ENCODE measurements around the gene NDUFB8.
"Not testable (repeated sequence)": the region's sequence is repeated elsewhere in the genome, so short reads cannot be mapped to it uniquely, and the experiment has no call there.

NDUFB8 gene
- 11.7 to 15.3 (median 12.9) reads per million in 4 donors for total RNA-seq

- peak; percentile 66 to 87 (median 76) for DNase-seq
Measured at GRCh38 chr10:100529475-100530298, at the start of gene NDUFB8. NDUFB8 (minus strand) TSS chr10:100529871; CDS start chr10:100529851, 20 bp downstream.

- DNase-seq: no peak
Measured at GRCh38 chr10:100576282-100576635, 46.6 kb upstream of the NDUFB8 start.

DNA sequence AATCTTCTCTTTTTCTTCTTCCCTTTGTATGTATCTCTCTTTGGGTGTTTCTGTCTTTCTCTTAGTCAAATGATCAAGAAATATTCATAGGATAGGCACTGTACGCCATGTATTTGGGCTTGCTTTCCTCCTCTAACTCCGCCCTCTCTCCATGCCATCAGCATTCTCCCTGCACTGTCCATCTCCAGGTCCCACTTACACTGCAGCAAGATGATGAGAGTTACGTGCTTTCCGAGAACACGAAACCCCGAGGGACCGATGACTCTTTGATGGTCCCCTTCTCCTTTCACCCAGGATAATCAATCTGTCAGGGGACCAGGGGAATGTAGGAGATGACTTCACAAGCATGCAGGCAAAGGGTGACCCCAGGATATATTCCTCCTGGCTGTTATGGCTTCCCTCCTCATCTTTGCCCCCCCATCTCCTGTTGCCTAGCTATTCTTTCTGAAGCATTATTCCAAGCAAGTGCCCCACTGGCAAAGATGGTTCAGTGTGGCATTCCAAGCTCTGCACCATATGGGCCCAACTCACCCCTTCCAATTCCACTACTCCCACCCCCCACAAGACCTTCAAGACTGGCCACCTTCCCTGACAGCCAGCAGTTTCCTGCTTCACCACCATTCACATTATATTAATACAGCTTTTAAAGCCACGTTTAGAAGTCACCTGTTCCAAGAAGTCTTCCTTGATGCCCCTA, 46.1 kb upstream of the NDUFB8 start:
- DNase-seq: no peak

DNA sequence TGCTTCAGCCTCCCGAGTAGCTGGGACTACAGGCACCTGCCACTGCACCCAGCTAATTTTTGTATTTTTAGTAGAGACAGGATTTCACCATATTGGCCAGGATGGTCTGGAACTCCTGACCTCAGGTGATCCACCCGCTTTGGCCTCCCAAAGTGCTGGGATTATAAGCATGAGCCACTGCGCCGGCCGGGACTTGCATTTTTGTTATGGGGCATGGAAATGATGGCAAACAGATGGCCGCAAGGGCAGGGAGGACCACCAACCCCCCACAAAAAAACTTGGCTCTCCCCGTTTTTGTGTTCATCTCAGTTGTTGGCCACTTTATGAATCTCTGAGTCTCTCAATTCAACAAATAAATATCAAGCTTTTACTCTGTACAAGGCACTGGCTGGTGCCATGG, 45.5 kb upstream of the NDUFB8 start:
- not testable (repeated sequence) for DNase-seq

- DNase-seq: no peak
Measured at GRCh38 chr10:100571084-100571856, 41.6 kb upstream of the NDUFB8 start.

DNA sequence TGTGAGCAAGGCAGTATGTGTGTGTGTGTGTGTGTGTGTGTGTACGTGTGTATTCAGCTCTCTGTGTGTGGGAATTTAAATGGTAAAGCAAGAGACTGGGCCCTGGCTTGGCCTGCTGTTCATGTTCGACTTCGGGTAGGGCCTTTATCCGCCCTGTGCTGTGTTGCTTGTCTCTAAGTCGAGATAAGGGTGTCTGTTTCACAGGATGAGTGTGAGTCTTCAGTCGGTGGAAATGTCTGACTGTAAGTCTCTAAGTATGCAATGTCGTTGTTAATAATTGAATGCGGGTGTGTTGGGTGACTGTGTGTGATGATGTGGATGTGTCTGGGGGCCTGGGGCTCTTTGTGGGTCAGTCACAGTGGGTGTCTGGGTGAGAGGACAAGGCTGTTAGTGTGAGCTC, 40.8 kb upstream of the NDUFB8 start:
- DNase-seq: no peak

- no peak for DNase-seq
Measured at GRCh38 chr10:100569687-100570481, 40.2 kb upstream of the NDUFB8 start.

DNA sequence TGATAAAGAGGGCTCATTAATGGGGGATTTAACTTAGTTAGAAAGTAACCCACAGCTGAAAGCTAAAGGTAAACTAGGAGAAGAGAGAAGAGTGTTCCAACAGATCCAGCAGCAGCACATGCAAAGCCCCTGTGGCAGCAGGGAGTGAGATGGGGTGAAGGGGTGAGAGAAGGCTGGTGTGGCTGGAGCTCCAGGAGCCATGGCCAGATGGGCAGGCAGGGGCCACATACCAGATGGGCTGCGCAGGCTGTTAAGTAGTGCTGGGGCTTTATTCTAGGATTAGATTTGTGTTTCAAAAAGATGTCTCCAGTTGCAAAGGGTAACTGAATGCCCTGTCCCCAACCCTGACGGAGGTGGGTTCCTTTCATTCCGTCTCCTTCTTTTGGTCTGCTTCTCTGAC, 39.2 kb upstream of the NDUFB8 start:
- no peak for DNase-seq

DNA sequence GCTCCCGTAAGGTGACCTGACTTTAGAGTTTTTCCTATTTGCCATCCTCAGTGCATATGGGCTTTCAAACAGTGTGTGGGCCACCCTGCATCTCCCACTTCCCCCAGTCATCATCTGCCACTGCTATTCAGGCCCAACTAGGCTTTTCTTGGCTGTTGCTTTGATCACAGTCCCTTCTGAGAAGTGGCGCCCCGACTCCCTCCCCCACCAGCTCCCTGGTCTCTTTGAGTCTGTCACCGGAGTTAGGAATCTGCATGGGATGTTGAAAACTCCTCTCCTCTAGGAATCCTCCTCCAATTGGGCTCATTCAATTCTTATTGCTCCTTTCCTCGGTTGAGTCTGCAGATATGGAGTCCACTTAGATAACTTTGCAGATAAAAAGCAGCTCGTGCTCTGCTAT, 38.2 kb upstream of the NDUFB8 start:
- DNase-seq: no peak

- no peak for DNase-seq
Measured at GRCh38 chr10:100567249-100567648, 37.6 kb upstream of the NDUFB8 start.

DNA sequence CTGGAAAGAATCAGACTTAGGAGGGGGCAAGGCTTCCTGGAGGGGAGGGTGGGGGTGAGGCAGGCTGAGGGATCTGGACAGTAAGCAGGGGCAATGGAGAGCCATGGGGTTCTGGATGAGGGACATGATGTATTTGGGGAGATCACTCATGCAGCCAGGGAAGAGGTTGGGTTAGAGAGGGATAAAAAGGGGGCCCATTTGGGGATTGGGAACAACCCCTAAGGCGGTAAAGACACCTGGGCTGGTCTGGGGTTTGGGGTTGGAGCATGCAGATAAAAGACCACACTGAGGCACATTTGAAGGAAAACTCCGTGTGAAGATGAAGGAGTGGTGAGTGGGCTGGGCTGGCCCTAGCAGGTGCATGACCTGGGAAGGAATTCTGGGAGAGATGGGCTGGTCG, 36.9 kb upstream of the NDUFB8 start:
- DNase-seq: no peak

DNA sequence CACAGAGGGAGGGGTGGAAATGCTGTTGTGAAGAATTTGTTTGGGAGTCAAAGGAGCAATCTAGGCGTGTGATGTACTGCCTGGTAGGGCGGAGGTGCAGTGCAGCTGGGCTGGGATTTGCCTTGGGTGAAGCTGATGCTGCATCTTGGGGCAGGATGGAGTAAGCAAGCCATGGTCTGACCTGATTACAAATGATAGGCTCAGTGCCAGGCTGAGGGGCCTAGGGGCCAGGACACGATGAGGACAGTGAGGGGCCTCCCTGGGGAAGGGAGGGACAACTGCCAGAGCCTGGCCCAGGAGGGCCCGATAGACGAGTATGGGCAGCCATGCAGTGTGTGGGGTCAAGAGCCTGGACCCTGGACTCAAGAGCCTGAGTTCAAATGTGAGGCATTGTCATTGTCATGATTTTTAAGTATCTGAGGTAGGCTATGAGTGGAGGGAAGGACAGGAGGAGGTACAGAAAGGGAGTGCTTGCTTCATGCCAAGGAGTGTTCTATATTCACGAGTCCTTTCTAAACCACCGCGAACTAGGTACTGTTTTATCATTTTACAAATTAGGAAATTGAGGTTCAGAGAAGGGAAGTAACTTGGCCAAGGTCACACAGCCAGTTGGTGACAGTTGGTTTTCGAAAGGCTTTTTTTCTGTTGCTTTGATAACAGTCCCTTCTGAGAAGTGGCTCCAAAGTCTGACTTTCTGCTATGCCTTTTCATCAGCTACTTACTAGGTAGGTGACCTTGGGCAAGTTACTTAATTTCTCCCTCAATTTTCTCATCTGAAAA, 35.7 kb upstream of the NDUFB8 start:
- DNase-seq: no peak

GRCh38 chr10:100562008-100562672, 32.5 kb upstream of the NDUFB8 start:
- peak; percentile 50 to 84 (median 72) for DNase-seq

DNA sequence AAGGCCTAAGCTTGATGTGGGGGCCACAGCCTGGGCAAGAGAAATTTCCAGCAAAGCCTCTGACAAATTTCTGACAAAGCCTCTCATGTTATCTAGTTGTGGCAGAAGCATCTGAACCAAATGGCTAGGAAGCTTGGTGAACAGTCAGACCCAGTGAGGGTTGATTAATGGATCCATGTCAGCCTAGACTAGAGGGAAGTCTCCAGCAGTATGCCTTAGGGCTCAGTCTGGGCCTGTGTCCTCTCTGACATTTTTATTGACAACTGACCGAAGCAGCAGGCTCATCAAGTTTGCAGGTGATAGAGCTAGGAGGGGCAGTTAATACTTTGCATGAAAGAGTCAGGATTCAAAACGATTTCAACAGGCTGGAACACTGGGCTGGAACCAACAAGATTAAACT, 31.3 kb upstream of the NDUFB8 start:
- no peak for DNase-seq

- DNase-seq: no peak
Measured at GRCh38 chr10:100560248-100560647, 30.6 kb upstream of the NDUFB8 start.

DNA sequence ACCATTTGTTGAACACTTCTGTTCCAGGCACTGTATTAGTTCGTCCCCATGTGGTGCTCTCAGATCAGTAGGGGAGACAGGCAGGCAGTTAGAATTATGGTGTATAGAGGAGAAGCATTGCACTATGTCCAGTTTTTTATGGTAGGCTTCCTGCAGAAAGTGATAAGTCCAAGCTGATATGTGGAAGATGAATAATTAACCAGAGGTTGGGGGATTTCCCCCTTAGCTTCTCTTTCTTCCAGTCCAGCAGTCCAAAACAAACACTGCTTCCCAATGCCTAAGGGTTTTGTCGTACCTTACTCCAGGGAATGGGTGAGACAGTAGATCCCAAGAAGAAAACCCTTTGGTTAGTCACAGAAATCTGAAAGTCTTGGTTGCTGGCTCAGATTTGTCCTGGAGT, 25.2 kb upstream of the NDUFB8 start:
- DNase-seq: no peak

DNA sequence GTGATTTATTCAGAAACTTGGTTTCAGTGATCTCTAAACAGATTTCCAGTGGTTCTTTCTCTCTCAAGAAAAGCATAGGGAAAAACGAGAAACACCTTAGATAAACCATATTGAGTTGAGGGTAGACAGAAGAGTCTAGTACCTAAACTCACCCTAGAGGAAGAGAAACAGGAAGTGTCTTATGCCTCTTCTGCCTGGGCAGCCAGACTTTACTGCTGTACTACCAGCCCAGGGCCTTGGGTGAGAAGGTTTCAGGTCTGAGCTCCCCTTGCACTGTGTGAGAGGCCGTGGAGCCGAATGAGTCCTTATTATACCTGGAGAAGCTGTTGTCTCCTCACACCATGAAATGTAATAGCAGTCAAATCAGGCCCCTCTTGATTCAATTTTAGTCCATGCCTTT, 24.3 kb upstream of the NDUFB8 start:
- no peak for DNase-seq

- DNase-seq: no peak
Measured at GRCh38 chr10:100551738-100552137, 22.1 kb upstream of the NDUFB8 start.

GRCh38 chr10:100551196-100551595, 21.5 kb upstream of the NDUFB8 start:
- no peak for DNase-seq

- no peak for DNase-seq
Measured at GRCh38 chr10:100544950-100545349, 15.3 kb upstream of the NDUFB8 start.

DNA sequence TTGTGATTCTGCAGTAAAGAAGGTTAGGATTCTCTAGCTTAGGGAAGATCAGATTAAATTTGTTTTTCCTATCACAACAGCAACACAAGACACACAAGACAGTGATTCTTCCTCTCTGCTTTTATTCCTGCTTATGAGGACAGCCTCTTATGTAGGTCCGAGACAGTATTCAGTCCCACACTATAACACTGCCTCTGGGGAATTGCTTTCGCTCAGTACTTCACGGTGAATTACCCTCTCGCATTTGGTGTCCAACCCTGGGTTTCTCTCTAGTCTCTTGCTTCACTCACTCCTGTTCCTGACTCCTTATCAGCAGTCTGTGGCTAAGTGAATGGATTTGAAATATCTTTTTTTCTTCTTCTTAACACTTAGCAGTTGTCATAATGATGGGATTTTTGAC, 7.8 kb upstream of the NDUFB8 start:
- DNase-seq: no peak

All from T-helper 1 cell (primary cell).